HEK293 (cell line): ENCODE results near the gene RNF166.

ENCODE experiments used
- GLIS2 ChIP-seq: fragments of 450-650 bp; formaldehyde crosslinking; IDR thresholded peaks from 2 replicates; pipeline ENCODE4 v1.5.1; 2016; ENCODE audit warnings: missing biosample characterization, missing genetic modification characterization
- RBAK ChIP-seq: fragments of 450-650 bp; formaldehyde crosslinking; IDR thresholded peaks from 2 replicates; pipeline ENCODE4 v1.5.1; 2016; ENCODE audit warnings: missing biosample characterization, missing genetic modification characterization
- ZEB2 ChIP-seq: fragments of 450-650 bp; formaldehyde crosslinking; IDR thresholded peaks from 2 replicates; pipeline ENCODE4 v1.5.1; 2016; ENCODE audit warnings: missing biosample characterization, missing genetic modification characterization
- ZNF211 ChIP-seq: fragments of 450-650 bp; formaldehyde crosslinking; IDR thresholded peaks from 2 replicates; pipeline ENCODE4 v1.5.1; 2016; ENCODE audit warnings: low read depth, missing biosample characterization, missing genetic modification characterization
- ZNF221 ChIP-seq: fragments of 450-650 bp; formaldehyde crosslinking; IDR thresholded peaks from 2 replicates; pipeline ENCODE4 v1.5.1; 2017; ENCODE audit warnings: missing biosample characterization, missing genetic modification characterization, borderline replicate concordance
- ZNF274 ChIP-seq, 2 experiments: fragments of 200-500 bp in 1 of 2; fragments of 450-650 bp in 1 of 2; sonication (Bioruptor generic) in 1 of 2; formaldehyde crosslinking in 1 of 2; IDR thresholded peaks; 2 replicates each; pipeline versions ENCODE4 v1.5.1 to v1.6.1; 2014 to 2016; ENCODE audit warnings: borderline replicate concordance in 1 of 2, inconsistent platforms in 1 of 2, low read length in 1 of 2, missing biosample characterization in 1 of 2, missing genetic modification characterization in 1 of 2
- ZNF701 ChIP-seq: fragments of 450-650 bp; formaldehyde crosslinking; IDR thresholded peaks from 2 replicates; pipeline ENCODE4 v1.5.1; 2016; ENCODE audit warnings: missing biosample characterization, missing genetic modification characterization
- ZNF747 ChIP-seq: fragments of 450-650 bp; formaldehyde crosslinking; IDR thresholded peaks from 2 replicates; pipeline ENCODE4 v1.5.1; 2016; ENCODE audit warnings: missing biosample characterization, missing genetic modification characterization
- TF ChIP-seq, protein P1 (sequence below): fragments of 450-650 bp; formaldehyde crosslinking; IDR thresholded peaks from 2 replicates; pipeline ENCODE4 v1.5.1; 2016; ENCODE audit warnings: missing biosample characterization, missing genetic modification characterization
- TF ChIP-seq, protein P2 (sequence below): fragments of 450-650 bp; formaldehyde crosslinking; IDR thresholded peaks from 2 replicates; pipeline ENCODE4 v1.5.1; 2016; ENCODE audit warnings: missing biosample characterization, missing genetic modification characterization
- TF ChIP-seq, protein P3 (sequence below): fragments of 450-650 bp; formaldehyde crosslinking; IDR thresholded peaks from 2 replicates; pipeline ENCODE4 v1.5.1; 2016; ENCODE audit warnings: missing biosample characterization, missing genetic modification characterization
- TF ChIP-seq, protein P4 (sequence below): fragments of 450-650 bp; formaldehyde crosslinking; IDR thresholded peaks from 2 replicates; pipeline ENCODE4 v1.5.1; 2016; ENCODE audit warnings: missing biosample characterization, missing genetic modification characterization
- TF ChIP-seq, protein P5 (sequence below): fragments of 450-650 bp; IDR thresholded peaks from 2 replicates; pipeline ENCODE4 v1.5.1; 2018; ENCODE audit warnings: missing biosample characterization, mild to moderate bottlenecking, missing genetic modification characterization

DNA sequence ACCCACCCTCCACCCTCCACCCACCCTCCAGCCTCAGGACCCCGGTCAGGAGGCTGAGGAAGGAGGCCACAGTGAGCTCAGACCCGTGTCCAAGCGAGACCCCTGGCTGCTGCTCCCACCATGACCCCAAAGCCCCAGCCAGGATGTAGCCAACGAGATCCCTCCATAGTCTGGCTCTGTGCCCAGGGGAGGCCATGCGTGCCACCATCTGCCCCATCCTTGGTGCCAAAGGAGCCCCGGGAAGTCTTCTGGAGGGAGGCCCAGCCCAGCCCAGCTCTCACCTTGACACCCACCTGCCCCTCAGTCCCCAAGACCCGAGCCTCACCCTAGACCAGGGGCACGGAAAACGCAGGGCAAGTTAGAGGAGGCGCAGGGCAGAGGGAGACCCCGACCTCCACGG lies 44.6 kb upstream of the RNF166 start:
- TF ChIP-seq, protein P1, sequence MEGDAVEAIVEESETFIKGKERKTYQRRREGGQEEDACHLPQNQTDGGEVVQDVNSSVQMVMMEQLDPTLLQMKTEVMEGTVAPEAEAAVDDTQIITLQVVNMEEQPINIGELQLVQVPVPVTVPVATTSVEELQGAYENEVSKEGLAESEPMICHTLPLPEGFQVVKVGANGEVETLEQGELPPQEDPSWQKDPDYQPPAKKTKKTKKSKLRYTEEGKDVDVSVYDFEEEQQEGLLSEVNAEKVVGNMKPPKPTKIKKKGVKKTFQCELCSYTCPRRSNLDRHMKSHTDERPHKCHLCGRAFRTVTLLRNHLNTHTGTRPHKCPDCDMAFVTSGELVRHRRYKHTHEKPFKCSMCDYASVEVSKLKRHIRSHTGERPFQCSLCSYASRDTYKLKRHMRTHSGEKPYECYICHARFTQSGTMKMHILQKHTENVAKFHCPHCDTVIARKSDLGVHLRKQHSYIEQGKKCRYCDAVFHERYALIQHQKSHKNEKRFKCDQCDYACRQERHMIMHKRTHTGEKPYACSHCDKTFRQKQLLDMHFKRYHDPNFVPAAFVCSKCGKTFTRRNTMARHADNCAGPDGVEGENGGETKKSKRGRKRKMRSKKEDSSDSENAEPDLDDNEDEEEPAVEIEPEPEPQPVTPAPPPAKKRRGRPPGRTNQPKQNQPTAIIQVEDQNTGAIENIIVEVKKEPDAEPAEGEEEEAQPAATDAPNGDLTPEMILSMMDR = no peak
- no peak for TF ChIP-seq GLIS2 (tag by site-specific recombination)
- no peak for TF ChIP-seq ZNF221 (tag by site-specific recombination)
- TF ChIP-seq RBAK = no peak
- TF ChIP-seq, protein P2, sequence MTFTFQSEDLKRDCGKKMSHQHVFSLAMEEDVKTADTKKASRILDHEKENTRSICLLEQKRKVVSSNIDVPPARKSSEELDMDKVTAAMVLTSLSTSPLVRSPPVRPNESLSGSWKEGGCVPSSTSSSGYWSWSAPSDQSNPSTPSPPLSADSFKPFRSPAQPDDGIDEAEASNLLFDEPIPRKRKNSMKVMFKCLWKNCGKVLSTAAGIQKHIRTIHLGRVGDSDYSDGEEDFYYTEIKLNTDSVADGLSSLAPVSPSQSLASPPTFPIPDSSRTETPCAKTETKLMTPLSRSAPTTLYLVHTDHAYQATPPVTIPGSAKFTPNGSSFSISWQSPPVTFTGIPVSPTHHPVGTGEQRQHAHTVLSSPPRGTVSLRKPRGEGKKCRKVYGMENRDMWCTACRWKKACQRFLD (tag by site-specific recombination) = no peak
- TF ChIP-seq, protein P3, sequence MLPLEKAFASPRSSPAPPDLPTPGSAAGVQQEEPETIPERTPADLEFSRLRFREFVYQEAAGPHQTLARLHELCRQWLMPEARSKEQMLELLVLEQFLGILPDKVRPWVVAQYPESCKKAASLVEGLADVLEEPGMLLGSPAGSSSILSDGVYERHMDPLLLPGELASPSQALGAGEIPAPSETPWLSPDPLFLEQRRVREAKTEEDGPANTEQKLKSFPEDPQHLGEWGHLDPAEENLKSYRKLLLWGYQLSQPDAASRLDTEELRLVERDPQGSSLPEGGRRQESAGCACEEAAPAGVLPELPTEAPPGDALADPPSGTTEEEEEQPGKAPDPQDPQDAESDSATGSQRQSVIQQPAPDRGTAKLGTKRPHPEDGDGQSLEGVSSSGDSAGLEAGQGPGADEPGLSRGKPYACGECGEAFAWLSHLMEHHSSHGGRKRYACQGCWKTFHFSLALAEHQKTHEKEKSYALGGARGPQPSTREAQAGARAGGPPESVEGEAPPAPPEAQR (tag by site-specific recombination) = no peak
- TF ChIP-seq ZEB2 = no peak
- TF ChIP-seq ZNF274 (IDR thresholded peaks at IDR 0.05; ENCODE audit: low read length) = no peak
- TF ChIP-seq ZNF274 (tag by site-specific recombination; IDR thresholded peaks at IDR 0.05; ENCODE audit: borderline replicate concordance) = no peak
- no peak for TF ChIP-seq ZNF701 (tag by site-specific recombination)
- no peak for TF ChIP-seq ZNF747 (tag by site-specific recombination)
- TF ChIP-seq, protein P4, sequence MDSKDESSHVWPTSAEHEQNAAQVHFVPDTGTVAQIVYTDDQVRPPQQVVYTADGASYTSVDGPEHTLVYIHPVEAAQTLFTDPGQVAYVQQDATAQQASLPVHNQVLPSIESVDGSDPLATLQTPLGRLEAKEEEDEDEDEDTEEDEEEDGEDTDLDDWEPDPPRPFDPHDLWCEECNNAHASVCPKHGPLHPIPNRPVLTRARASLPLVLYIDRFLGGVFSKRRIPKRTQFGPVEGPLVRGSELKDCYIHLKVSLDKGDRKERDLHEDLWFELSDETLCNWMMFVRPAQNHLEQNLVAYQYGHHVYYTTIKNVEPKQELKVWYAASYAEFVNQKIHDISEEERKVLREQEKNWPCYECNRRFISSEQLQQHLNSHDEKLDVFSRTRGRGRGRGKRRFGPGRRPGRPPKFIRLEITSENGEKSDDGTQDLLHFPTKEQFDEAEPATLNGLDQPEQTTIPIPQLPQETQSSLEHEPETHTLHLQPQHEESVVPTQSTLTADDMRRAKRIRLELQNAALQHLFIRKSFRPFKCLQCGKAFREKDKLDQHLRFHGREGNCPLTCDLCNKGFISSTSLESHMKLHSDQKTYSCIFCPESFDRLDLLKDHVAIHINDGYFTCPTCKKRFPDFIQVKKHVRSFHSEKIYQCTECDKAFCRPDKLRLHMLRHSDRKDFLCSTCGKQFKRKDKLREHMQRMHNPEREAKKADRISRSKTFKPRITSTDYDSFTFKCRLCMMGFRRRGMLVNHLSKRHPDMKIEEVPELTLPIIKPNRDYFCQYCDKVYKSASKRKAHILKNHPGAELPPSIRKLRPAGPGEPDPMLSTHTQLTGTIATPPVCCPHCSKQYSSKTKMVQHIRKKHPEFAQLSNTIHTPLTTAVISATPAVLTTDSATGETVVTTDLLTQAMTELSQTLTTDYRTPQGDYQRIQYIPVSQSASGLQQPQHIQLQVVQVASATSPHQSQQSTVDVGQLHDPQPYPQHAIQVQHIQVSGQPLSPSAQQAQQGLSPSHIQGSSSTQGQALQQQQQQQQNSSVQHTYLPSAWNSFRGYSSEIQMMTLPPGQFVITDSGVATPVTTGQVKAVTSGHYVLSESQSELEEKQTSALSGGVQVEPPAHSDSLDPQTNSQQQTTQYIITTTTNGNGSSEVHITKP = no peak
- TF ChIP-seq ZNF211 (tag by site-specific recombination) = no peak
- TF ChIP-seq, protein P5, sequence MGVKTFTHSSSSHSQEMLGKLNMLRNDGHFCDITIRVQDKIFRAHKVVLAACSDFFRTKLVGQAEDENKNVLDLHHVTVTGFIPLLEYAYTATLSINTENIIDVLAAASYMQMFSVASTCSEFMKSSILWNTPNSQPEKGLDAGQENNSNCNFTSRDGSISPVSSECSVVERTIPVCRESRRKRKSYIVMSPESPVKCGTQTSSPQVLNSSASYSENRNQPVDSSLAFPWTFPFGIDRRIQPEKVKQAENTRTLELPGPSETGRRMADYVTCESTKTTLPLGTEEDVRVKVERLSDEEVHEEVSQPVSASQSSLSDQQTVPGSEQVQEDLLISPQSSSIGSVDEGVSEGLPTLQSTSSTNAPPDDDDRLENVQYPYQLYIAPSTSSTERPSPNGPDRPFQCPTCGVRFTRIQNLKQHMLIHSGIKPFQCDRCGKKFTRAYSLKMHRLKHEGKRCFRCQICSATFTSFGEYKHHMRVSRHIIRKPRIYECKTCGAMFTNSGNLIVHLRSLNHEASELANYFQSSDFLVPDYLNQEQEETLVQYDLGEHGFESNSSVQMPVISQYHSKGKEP (tag by site-specific recombination) = no peak
